Central memory CD4-positive, alpha-beta T cell (primary cell): ENCODE data around the gene ABCA13.

ENCODE experiments used
- DNase-seq: peaks from one replicate; pipeline ENCODE4 v3.0.0; 2022

The ABCA13 gene

DNA sequence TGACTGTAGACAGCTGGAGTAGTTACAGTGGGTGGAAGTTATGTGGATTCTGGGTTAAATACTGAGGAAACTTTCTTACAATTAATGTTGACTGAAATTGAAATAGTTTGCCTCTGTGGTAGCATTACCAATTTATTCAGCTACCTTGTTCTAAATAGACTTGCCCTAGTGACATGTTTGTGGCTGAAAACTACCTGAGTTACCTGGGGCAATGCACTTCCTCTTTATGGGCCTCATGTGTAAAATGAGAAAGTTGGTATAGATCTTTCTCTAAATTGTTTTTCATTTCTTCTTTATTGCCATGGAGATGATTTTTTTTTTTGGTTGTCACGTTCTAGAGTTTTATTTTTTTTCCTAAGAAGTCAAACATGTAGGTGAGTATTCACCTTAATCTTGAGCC lies 500.4 kb downstream of the ABCA13 start:
- DNase-seq, result no peak

DNA sequence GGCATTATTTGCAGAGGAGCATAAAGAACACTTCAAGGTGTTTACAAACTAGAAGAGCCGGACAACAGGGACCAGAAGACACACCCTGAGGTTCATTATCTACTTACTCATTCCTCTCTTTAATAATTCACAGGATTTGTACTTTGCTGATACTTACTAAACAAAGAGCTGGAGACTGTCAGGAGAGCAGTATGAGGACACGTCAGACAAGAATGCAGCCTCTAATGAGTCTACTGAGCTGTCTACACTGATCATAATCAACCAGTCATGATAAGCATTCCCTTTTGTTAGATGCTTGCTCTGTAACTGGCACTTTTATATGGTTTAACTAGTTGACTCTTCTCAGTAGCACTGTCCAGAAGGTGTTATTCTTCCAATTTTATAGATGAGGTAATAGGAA lies 509.7 kb downstream of the ABCA13 start:
- no peak for DNase-seq

DNA sequence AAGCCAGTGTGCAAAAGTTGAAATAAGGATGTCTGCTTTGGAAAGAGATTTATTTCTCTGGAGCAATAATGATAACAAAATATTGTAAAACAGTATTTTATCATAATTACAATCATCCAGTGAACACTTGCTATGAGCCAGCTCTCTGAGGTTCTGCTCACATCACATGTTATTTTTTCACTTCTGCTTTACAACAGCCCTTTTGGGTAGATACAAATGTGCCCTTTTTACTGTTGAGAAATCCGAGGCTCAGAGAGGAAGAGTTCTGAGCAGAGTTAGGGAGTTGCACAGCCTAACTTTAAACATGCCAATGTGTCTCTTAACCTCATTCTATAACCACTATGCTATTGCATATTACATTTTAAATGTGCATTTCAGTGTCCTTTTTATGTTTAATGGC lies 520.5 kb downstream of the ABCA13 start:
- no peak for DNase-seq
